Colon (tissue), 2 donors: ENCODE measurements around the gene CD22.

Source experiments
- FAIRE-seq: peaks from 2 replicates; lab custom pipeline; 2012; peaks lifted over from hg19 to GRCh38; lab: Jason Lieb, UNC
- donor health status: control.
- donor health status: control.

CD22 gene

DNA sequence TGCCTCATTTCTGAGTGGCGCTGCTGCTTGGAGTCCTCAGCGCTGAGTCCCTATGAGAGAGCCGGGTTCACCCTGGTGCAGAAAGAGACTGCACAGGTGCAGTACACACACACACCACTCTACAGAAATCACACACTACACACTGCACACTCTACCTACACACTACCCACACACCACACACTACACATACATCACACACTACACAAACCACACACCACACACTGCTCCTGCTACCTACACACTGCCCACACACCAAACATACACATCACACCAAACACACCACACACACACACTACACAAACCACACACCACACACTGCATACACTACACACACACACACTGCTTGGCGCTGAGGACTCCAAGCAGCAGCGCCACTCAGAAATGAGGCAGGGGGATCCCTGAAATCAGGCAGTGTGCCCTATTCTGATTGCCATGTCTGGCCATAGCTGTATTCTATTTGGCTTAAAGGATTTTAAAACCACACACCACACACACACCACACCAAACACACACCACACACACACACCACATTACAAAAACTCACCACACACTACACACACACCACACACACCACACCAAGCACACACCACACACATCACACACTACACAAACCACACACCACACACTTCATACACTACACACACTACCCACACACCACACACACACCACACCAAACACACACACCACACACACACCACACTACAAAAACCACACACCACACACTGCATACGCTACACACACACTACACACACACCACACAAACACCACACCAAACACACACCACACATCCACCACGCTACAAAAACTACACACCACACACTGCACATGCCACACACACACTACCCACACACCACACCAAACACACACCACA lies 32.1 kb upstream of the CD22 start:
- no peak for FAIRE-seq

GRCh38 chr19:35297515-35297848 lies 31.5 kb upstream of the CD22 start:
- FAIRE-seq: no peak

- FAIRE-seq: no peak
Measured at GRCh38 chr19:35297922-35298321, 31.1 kb upstream of the CD22 start.

DNA sequence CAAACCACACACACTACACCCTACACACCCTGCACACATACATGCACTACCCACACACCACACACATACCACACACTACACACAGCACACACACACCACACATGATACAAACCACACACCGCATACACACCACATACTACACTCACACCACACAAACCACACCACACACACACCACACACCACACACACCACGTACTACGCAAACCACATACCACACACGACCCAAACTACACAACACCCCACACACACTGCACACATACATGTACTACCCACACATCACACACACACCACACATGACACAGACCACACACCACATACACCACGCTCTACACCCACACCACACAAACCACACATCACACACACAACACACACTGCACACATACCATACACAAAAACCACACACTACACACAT lies 30.4 kb upstream of the CD22 start:
- FAIRE-seq: no peak

GRCh38 chr19:35299523-35300338 lies 29.3 kb upstream of the CD22 start:
- no peak for FAIRE-seq

DNA sequence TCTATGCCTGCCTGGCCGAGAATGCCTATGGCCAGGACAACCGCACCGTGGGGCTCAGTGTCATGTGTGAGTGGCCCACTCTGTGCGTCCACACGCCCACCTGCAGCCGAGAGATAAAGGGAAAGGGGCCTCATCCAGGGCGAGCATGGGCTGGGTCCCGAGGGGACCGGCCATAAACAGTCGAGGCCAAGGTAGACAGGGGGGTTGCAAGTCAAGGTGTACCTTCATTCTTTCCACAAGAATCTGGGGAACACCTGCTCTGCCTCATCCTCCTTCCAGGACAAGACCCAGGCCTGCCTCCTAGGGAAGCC lies 28.7 kb upstream of the CD22 start:
- no peak for FAIRE-seq

DNA sequence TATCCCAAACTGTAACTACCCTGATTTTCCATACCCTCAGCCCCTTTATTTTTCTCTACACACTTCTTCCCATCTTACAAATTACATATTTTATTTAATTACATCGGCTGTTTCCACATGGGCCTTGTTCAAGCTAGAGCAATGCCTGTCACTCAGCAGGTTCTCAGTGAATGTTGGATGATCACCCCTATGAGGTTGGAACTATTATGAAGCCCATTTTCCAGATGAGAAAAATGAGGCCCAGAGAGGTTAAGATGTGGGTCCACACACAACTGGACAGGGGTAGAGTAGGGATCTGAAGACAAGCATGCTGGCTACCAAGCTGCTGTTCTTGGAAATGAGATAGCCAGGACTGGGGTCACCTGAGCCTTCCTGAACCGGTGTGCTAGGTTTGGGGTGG lies 27.0 kb upstream of the CD22 start:
- FAIRE-seq: no peak

DNA sequence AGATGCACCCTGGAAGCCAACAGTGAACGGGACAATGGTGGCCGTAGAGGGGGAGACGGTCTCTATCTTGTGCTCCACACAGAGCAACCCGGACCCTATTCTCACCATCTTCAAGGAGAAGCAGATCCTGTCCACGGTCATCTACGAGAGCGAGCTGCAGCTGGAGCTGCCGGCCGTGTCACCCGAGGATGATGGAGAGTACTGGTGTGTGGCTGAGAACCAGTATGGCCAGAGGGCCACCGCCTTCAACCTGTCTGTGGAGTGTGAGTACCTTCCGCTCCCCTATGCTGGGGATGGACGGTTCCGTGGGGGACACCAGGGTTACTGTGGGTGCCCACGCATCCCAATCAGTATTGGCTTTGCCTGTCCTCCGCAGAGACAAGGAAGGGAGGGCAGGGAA lies 26.5 kb upstream of the CD22 start:
- FAIRE-seq: no peak

GRCh38 chr19:35303357-35303915 lies 25.6 kb upstream of the CD22 start:
- no peak for FAIRE-seq

DNA sequence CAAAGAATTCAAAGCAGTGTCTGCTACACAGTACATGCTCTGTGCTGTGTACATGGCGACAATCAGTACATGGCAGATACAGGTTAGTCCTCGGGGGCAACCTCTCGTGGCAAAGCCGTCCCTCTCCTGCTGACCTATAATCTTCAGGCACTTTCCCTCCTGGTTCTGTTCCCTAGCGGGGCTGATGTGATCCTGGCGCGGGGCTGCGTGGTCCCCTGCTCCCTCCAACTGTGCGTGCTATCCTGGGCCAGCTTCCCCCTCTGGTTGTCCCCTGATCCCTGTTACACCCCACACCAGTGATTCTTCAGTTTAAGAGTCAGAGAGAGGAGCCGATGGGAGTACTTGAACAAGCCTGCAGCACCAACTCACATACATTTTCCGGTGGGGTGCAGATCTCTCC lies 25.0 kb upstream of the CD22 start:
- FAIRE-seq: no peak

DNA sequence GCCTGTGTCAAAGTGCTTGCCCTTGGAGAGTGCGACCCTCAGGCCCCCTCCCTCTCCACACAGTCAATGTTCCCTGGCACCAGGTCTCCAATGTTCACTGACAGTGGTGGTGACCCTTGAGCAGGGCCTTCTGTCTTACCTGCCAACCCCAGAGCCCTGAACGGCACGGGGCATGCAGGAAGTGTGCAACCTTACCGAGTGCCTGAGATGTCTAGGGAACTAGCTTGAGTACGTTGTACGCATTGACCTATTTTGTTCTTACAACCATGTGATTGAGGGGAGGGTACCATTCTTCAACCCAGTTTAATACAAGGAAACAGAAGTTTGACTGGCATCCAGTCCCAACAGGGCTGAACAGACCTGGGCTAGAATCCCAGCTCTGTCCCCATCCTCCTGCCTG lies 23.8 kb upstream of the CD22 start:
- no peak for FAIRE-seq

DNA sequence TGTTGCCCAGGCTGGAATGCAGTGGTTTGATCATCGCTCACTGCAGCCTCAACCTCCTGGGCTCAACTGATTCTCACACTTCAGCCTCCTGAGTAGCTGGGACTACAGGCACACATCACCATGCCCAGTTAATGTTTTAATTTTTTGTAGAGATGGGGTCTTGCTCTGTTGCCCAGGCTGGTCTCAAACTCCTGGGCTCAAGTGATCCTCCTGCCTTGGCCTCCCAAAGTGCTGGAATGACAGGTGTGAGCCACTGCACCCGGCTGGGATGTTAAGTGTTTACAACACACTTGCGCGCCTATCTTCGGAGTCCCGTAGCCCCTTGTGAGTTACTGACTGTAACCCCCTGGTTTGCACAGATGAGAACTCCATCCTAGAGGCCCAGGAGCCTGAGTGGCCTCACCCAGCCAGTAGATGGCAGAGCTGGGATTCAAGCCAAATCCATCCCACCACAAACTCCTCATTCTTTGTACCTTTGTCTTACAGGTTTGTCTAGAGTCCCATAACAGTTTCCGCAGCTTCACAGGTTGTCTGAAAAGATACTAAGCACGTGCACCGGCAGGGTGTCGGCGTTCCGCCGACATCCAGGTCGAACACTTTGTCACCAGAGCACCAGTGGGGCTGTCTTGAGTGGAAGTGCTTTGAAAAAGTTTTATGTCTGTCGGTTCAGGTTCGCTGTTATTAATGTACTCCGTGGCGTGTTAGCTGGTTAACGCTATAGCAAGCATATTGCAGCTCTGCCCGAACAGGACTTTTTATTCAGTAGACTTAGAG lies 22.3 kb upstream of the CD22 start:
- no peak for FAIRE-seq

DNA sequence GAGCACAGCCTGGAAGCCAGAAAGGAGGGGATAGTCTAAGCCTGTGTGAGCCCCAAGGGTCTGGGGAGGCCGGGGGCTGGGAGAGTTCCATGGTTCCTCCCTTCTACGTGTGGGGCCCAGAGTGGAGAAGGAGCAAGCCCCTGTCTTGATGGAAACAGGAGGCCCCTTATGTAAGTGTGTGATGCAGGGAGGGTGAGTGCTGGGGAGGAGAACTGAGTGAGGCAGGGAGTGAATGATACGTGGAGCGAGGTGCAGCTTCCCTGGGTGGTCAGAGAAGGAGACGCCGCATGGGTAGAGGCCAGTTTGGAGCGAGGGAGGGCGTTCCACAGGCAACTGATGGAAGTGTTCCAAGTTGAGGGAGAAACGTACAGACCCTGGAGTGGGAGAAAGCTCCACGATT lies 21.1 kb upstream of the CD22 start:
- FAIRE-seq: no peak

- FAIRE-seq: no peak
Measured at GRCh38 chr19:35308910-35309309, 20.1 kb upstream of the CD22 start.

DNA sequence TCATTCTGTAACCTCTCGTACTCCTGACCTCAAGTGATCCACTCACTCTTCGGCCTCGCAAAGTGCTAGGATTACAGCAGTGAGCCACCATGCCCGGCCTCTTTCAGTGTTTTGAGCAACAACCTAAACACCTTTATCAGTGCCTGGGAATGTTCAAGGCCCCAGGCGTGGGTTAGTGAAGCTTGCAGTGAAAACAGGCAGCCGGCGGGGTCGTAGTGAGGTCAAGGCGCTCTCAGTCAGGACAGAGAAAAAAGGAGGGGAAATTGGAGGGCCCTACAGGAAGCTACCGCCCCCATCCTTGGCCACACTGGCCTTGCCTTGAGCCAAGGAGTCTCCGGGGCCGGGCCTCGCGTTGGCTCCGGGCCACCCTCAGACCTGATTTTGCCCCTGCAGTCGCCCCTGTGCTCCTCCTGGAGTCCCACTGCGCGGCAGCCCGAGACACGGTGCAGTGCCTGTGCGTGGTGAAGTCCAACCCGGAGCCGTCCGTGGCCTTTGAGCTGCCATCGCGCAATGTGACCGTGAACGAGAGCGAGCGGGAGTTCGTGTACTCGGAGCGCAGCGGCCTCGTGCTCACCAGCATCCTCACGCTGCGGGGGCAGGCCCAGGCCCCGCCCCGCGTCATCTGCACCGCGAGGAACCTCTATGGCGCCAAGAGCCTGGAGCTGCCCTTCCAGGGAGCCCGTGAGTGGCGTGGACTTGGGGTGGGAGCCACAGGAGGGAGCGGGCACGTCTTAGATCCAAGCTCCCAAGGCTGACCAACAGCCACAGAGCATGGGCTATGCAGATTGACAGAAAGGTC lies 19.3 kb upstream of the CD22 start:
- no peak for FAIRE-seq

DNA sequence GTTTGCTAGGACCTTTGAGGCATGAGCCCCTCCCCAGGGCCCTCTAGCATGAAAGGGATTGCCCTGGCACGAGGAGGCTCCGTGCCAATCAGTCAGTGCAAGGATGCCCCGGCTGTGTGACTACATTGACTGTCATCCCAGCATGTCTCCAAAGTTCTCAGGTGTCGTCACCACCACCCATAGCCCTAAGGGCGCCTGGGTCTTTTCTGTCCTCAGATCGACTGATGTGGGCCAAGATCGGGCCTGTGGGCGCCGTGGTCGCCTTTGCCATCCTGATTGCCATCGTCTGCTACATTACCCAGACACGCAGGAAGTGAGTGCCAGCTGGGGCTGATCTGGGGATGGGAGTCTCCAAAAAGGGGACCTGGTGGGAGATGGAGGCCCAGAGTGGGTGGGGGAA lies 18.7 kb upstream of the CD22 start:
- no peak for FAIRE-seq

GRCh38 chr19:35310811-35311465 lies 18.0 kb upstream of the CD22 start:
- no peak for FAIRE-seq

GRCh38 chr19:35311901-35312665 lies 16.9 kb upstream of the CD22 start:
- FAIRE-seq: no peak

- no peak for FAIRE-seq
Measured at GRCh38 chr19:35313587-35313986, 15.4 kb upstream of the CD22 start.

DNA sequence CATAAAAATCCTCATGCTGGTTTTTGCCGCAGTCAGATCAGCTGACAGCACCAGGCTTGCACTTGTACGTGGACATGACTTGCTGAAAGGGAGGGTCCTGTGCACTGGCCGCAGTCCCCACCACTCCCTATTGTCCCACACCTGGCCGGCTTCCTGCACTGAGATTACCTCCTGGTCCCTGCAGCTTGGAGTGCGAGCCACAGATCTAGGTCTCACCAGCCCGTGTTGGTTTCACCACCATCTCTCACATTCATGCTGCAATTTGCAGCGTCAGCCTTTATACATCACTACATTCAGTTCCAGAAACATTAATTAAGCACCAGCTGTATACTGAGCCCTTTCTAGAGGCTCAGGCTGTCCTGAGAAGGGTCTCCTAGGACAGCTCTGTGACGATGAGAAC lies 15.0 kb upstream of the CD22 start:
- FAIRE-seq: no peak
